NCI-H226 (cell line): ENCODE data around the gene EEF1AKMT3.
"Not testable (repeated sequence)": the region's sequence is repeated elsewhere in the genome, so short reads cannot be mapped to it uniquely, and the experiment has no call there.

Source experiments
- DNase-seq: peaks from one replicate; pipeline ENCODE4 v3.0.0-alpha.2; 2015

The EEF1AKMT3 gene

GRCh38 chr12:57795354-57795753, 22.9 kb downstream of the EEF1AKMT3 start:
- DNase-seq: no peak

GRCh38 chr12:57796996-57797395, 24.6 kb downstream of the EEF1AKMT3 start:
- no peak for DNase-seq

- DNase-seq: no peak
Observed at GRCh38 chr12:57797933-57798332, 25.5 kb downstream of the EEF1AKMT3 start.

- no peak for DNase-seq
Observed at GRCh38 chr12:57800965-57801364, 28.6 kb downstream of the EEF1AKMT3 start.

- DNase-seq: no peak
Observed at GRCh38 chr12:57802607-57803006, 30.2 kb downstream of the EEF1AKMT3 start.

GRCh38 chr12:57803319-57803893, 31.0 kb downstream of the EEF1AKMT3 start:
- peak; percentile 48 for DNase-seq

GRCh38 chr12:57806677-57807076, 34.3 kb downstream of the EEF1AKMT3 start:
- no peak for DNase-seq

GRCh38 chr12:57807285-57807684, 34.9 kb downstream of the EEF1AKMT3 start:
- DNase-seq: no peak

GRCh38 chr12:57808351-57808750, 35.9 kb downstream of the EEF1AKMT3 start:
- no peak for DNase-seq

GRCh38 chr12:57809425-57809824, 37.0 kb downstream of the EEF1AKMT3 start:
- DNase-seq: no peak

- peak; percentile 80 for DNase-seq
Observed at GRCh38 chr12:57810450-57810849, 38.0 kb downstream of the EEF1AKMT3 start.

GRCh38 chr12:57811028-57811755, 38.8 kb downstream of the EEF1AKMT3 start:
- no peak for DNase-seq

GRCh38 chr12:57813111-57813970, 40.9 kb downstream of the EEF1AKMT3 start:
- peak; percentile 26 for DNase-seq

GRCh38 chr12:57813971-57814772, 41.8 kb downstream of the EEF1AKMT3 start:
- DNase-seq: peak; percentile 26

GRCh38 chr12:57815177-57816000, 43.0 kb downstream of the EEF1AKMT3 start:
- no peak for DNase-seq

GRCh38 chr12:57816001-57816854, 43.8 kb downstream of the EEF1AKMT3 start:
- DNase-seq: no peak

GRCh38 chr12:57816855-57817151, 44.4 kb downstream of the EEF1AKMT3 start:
- no peak for DNase-seq

GRCh38 chr12:57817261-57817989, 45.0 kb downstream of the EEF1AKMT3 start:
- no peak for DNase-seq

GRCh38 chr12:57817990-57818331, 45.5 kb downstream of the EEF1AKMT3 start:
- not testable (repeated sequence) for DNase-seq

- DNase-seq: not testable (repeated sequence)
Observed at GRCh38 chr12:57820119-57820518, 47.7 kb downstream of the EEF1AKMT3 start.

- DNase-seq: not testable (repeated sequence)
Observed at GRCh38 chr12:57821015-57821414, 48.6 kb downstream of the EEF1AKMT3 start.
